Activated naive CD4-positive, alpha-beta T cell treated with anti-CD3 and anti-CD28 coated beads for 36 hours (primary cell): ENCODE measurements around the gene SLC39A11. TPM values are rescaled to one million over a fixed set of nuclear protein-coding genes. Genes with fewer than 3 reads are reported as not detected.

Source experiments
- CTCF ChIA-PET: fragments of 350-600 bp; sonication (Branson Sonifier 250); formaldehyde crosslinking; loops from one replicate; lab custom pipeline; 2021; ENCODE audit warnings: antibody characterized with exemption; lab: Charles Lee
- DNase-seq: peaks from one replicate; pipeline ENCODE4 v3.0.0-alpha.2; 2020
- H3K27ac Mint-ChIP-seq: one replicate; pipeline ENCODE4 v1.8.0; 2021; ENCODE audit warnings: mild to moderate bottlenecking, mixed read lengths
- H3K27me3 Mint-ChIP-seq: one replicate; pipeline ENCODE4 v1.8.0; 2021; ENCODE audit warnings: low read depth, mixed read lengths
- H3K36me3 Mint-ChIP-seq: one replicate; pipeline ENCODE4 v1.8.0; 2021; ENCODE audit warnings: low read depth, mixed read lengths
- H3K4me1 Mint-ChIP-seq: one replicate; pipeline ENCODE4 v1.8.0; 2021; ENCODE audit warnings: low read depth, mixed read lengths
- H3K4me3 Mint-ChIP-seq: one replicate; pipeline ENCODE4 v1.8.0; 2021; ENCODE audit warnings: mild to moderate bottlenecking, moderate library complexity, mixed read lengths
- H3K9me3 Mint-ChIP-seq: one replicate; pipeline ENCODE4 v1.8.0; 2021; ENCODE audit warnings: mixed read lengths
- intact Hi-C: fragments of 100-400 bp; cut with micrococcal nuclease; formaldehyde crosslinking; loops from one replicate; pipeline ENCODE4 v1.15.1; 2023
- total RNA-seq, 2 experiments: library from RNA; stranded (reverse); gene quantifications; one replicate each; pipeline ENCODE4 v1.2.3, GENCODE V29; 2021

The SLC39A11 gene
- total RNA-seq, 2 experiments from 2014 or later = 14.0 to 16.4 TPM

DNA sequence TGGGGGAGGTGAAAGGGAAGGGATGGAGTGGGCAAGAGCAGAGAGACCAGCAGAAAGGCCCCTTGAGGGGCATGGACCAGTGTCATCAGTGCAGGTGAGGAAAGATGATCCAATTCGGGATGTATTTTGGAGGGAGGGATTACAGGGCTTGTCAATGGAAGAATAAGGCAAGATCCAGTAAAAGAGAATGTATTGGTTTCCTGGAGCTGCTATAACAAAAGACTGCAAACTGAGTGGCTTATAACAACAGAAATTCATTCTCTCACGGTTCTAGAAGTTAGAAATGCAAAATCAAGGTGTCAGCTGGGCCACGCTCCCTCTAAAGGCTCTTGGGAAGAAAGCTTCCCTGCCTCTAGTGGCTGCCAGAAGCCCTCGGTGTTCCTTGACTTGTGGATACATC, 41.7 kb downstream of the SLC39A11 start:
- Mint-ChIP-seq H3K4me3 (no peak overlapping the region), H3K27me3 (no peaks in the 10 kb centered on the region), H3K4me1 (peaks cover 3% of the 10 kb centered on the region), H3K36me3 (peaks cover 27% of the 10 kb centered on the region), H3K9me3 (no peaks in the 10 kb centered on the region), H3K27ac (no peak overlapping the region)
- CTCF ChIA-PET = interaction anchor here (0.7 kb wide), 1 partner anchor 130 kb away, joined by 3 read pairs; no protein-coding TSS in a partner anchor
- intact Hi-C loops = no loop called here
- no peak for DNase-seq

DNA sequence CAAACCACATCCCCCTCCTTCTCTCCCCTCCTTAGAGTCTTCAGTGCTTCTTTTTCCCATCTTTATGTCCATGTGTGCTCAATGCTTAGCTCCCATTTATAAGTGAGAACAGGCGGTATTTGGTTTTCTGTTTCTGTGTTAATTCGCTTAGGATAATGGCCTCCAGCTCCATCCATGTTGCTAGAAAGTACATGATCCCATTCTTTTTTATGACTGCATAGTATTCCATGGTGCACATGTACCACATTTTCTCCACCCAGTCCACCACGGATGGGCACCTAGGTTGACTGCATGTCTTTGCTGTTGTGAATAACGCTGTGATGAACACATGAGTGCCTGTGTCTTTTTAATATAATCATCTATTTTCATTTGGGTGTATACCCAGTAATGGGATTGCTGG, 44.3 kb downstream of the SLC39A11 start:
- H3K4me1 Mint-ChIP-seq = peaks cover 3% of the 10 kb centered on the region
- intact Hi-C loops = no loop called here
- CTCF ChIA-PET = no interaction called here
- no peaks in the 10 kb centered on the region for H3K9me3 Mint-ChIP-seq
- no peak for DNase-seq
- H3K36me3 Mint-ChIP-seq = peaks cover 28% of the 10 kb centered on the region
- no peak overlapping the region for H3K27ac Mint-ChIP-seq
- H3K4me3 Mint-ChIP-seq = no peak overlapping the region
- H3K27me3 Mint-ChIP-seq = no peaks in the 10 kb centered on the region

DNA sequence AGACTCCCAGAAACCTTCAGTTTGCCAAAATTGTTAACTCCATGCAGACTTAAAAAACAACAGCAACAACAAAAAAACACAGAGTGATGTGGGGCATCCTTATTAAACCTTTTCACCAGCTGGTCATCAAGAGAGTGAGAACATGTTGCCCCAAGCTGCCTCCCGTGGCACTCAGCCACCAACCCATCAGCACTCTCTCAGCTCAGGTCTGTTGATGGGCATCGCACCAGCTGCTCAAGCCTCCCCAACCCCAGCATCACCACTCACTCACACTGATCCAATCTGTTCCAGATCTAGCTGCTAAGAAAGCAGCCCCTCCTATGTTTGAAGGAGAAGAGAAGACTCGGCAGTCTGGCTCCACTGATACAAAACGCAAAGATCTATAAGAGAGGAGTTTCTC, 46.8 kb downstream of the SLC39A11 start:
- Mint-ChIP-seq H3K4me1 (no peaks in the 10 kb centered on the region), H3K27ac (no peak overlapping the region), H3K4me3 (no peak overlapping the region), H3K27me3 (no peaks in the 10 kb centered on the region), H3K9me3 (peaks cover 9% of the 10 kb centered on the region), H3K36me3 (peaks cover 34% of the 10 kb centered on the region)
- CTCF ChIA-PET = no interaction called here
- intact Hi-C loops = no loop called here
- no peak for DNase-seq

DNA sequence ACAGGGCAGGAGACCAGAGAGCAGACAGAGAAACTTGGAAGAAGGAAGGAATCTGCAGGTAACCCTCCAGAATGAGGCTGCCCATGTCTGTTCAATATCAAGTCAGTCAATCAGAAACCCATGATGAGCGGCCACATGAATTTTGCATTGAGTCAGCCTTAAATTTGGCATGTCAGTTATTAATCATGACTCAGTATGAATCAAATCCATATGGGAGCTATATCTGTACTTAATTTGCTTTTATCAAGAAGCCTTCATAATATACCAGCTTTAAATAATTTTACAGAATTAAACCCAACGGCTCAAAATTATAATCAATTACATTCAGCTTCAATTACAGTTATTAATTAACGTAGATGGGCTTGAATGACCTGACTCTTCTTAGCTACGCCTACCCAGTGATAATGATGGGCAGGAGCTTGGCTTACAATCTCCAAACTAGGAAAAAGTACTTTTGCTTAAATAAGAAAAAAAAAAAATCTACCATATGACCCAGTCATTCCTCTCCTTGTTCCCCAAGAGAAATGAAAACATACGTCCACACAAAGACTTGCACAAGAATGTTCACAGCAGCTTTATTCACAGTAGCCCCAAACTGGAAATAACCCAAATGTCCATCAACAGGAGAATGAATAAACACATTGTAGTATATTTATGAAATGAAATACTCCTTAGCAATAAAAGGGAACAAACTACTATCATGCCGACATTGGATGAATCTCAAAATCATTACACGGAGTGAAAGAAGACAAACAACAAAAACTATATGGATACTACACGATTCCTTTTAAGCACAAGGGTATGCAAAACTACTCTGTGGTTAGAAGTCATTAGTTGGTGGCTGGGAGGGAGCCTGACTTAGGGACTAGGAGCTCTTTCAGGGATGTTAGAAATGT, 48.6 kb downstream of the SLC39A11 start:
- CTCF ChIA-PET = no interaction called here
- H3K9me3 Mint-ChIP-seq = peaks cover 11% of the 10 kb centered on the region
- DNase-seq = no peak
- H3K4me1 Mint-ChIP-seq = no peaks in the 10 kb centered on the region
- H3K27ac Mint-ChIP-seq = no peak overlapping the region
- intact Hi-C loops = no loop called here
- peaks cover 25% of the 10 kb centered on the region for H3K36me3 Mint-ChIP-seq
- H3K27me3 Mint-ChIP-seq = no peaks in the 10 kb centered on the region
- H3K4me3 Mint-ChIP-seq = no peak overlapping the region

DNA sequence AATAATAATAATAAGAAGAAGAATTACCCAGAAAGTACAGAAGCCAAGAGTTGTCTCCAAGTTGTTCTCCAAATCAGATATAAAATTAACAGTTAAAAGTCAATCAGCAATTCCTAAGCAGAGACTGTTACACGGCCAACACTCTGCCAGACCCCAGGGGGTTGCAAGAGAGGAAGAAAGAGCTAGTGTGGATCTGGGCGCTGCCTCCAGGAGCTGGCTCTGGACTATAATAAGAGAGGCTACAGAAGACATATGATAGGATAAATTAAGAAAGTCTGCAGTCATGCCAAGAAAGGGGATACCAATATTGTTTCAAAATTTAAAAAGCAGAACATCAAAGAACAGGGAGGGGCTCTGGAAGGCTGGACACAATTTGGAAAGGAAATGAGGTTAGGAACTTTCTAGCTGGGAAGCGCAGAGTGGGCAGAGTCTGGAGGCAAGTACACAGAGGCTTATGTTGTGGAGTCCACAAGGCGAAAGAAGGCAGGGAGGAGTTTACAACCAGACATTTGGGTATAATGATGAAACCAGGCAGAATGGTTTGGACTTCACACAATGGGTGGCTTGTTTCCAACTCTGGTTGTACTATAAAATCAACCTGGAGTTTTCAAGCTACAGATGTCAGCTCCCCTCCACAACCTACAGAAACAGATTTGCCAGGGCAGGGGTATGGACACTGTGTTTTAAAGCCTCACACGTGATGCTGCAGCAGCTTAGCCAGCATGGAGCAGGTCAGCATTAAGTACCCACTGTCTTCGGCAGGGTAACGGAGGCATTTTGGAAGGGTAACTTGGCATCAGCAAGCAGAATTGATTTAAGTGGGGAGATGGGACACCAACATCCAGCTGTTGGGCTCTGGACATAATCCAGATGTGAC, 49.4 kb downstream of the SLC39A11 start:
- H3K4me3 Mint-ChIP-seq = no peak overlapping the region
- no peaks in the 10 kb centered on the region for H3K27me3 Mint-ChIP-seq
- H3K36me3 Mint-ChIP-seq = peaks cover 27% of the 10 kb centered on the region
- intact Hi-C loops = no loop called here
- H3K27ac Mint-ChIP-seq = no peak overlapping the region
- peaks cover 11% of the 10 kb centered on the region for H3K9me3 Mint-ChIP-seq
- no peaks in the 10 kb centered on the region for H3K4me1 Mint-ChIP-seq
- CTCF ChIA-PET = interaction anchor here (0.6 kb wide), 1 partner anchor 11 kb away, joined by 3 read pairs; no protein-coding TSS in a partner anchor
- no peak for DNase-seq

DNA sequence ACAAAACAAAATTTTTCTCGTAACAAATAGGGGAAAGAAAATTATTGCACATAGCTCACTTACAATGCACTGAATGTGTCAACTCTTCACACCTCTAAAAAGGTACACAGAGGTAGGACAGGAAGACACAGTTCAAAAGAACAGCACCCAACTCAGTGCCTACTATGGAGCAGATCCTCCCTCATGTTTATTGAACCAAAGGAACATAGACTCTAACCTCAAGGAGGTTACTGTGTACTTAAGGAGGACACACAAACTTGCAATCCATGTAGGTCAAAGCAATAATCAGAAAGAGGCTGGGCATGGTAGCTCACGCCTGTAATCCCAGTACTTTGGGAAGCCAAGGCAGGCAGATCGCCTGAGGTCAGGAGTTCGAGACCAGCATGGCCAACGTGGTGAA, 50.3 kb downstream of the SLC39A11 start:
- CTCF ChIA-PET = no interaction called here
- intact Hi-C loops = no loop called here
- Mint-ChIP-seq H3K4me3 (no peak overlapping the region), H3K27ac (no peak overlapping the region), H3K27me3 (no peaks in the 10 kb centered on the region), H3K36me3 (peaks cover 29% of the 10 kb centered on the region), H3K9me3 (peaks cover 11% of the 10 kb centered on the region), H3K4me1 (no peaks in the 10 kb centered on the region)
- DNase-seq = no peak

DNA sequence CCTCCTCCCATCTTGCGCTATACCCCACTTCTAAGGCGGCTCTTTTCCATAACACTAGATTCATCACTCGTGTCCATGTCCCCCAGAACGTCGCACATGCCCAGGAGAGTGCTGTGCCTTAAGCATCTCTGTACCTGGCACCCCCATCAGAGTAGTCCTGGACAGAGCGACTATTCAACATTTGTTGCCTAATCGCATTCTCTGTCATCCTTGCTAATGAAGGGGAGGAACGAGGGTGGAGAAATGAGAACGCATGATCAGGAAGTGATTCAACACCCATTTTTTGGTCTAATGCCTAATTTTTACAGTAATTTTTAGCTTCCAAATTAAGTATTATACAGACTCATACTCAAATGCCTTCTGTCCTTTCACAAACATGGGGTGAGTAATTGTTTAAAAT, 53.2 kb downstream of the SLC39A11 start:
- Mint-ChIP-seq H3K4me3 (no peak overlapping the region), H3K36me3 (peaks cover 31% of the 10 kb centered on the region), H3K27me3 (no peaks in the 10 kb centered on the region), H3K4me1 (no peaks in the 10 kb centered on the region), H3K27ac (no peak overlapping the region), H3K9me3 (peaks cover 11% of the 10 kb centered on the region)
- CTCF ChIA-PET = no interaction called here
- no peak for DNase-seq
- intact Hi-C loops = no loop called here

DNA sequence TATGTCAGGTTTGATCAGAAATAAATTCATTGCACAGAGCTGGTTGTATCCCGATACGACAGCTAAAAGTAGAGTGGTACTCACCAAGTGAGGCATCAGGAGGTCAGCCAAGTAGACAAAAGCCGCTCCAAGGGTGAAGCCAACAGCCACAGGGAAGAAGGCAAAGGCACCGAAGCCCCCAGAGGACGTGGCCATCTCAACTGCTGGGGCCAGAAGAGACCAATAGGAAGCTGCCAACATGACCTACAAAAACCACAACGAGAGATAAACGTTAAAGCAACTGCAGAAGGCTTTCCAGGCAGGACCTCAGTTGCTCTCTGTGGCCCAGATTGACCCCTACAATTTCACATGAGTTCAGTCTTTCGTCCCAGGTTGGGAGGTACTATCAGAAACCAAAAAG, 61.0 kb downstream of the SLC39A11 start:
- Mint-ChIP-seq H3K9me3 (no peaks in the 10 kb centered on the region), H3K27me3 (no peaks in the 10 kb centered on the region), H3K4me3 (no peak overlapping the region), H3K4me1 (no peaks in the 10 kb centered on the region), H3K27ac (no peak overlapping the region), H3K36me3 (peaks cover 38% of the 10 kb centered on the region)
- intact Hi-C loops = no loop called here
- CTCF ChIA-PET = no interaction called here
- DNase-seq = no peak

DNA sequence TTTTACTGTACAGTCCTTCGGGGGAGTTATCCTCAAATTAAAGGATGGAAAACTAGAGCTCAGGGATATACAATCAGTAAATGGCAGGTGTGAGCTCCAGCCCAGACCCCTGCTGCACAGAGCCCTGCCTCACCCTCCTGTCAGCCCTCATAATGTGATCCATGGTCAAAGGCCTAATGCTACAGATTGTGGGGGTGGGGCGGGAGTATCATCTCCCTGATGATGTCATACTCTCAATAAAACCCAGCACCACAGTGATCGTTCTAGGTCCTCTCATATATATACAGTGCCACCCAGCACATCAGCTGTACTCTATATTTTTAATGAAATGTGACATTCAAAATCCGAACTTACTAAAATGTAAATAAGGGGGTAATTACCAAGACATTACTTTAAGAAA, 61.5 kb downstream of the SLC39A11 start:
- H3K4me1 Mint-ChIP-seq = no peaks in the 10 kb centered on the region
- intact Hi-C loops = no loop called here
- H3K27ac Mint-ChIP-seq = no peak overlapping the region
- peaks cover 39% of the 10 kb centered on the region for H3K36me3 Mint-ChIP-seq
- no peak overlapping the region for H3K4me3 Mint-ChIP-seq
- H3K27me3 Mint-ChIP-seq = no peaks in the 10 kb centered on the region
- no peak for DNase-seq
- CTCF ChIA-PET = no interaction called here
- H3K9me3 Mint-ChIP-seq = no peaks in the 10 kb centered on the region

DNA sequence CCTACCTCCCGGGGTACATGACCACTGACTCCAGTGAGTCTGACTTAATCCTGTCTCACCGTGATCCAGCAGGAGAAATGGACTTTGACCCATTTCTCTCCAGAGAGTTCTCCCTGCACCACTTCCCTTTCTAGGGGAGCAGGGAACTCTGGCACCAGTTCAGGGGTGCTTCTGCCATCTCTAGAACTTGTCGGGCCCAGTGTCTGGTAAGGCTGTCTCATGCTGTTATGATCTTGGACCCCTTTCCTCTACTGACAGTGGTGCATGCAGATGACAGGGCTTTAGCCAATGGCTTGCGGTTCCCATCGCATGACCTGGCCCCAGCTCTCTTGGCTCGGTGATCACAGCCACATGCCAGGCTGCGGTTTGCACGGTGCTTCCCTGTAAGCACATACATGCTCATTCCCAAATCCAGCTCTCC, 62.0 kb downstream of the SLC39A11 start:
- Mint-ChIP-seq H3K36me3 (peaks cover 41% of the 10 kb centered on the region), H3K4me1 (no peaks in the 10 kb centered on the region), H3K27me3 (no peaks in the 10 kb centered on the region), H3K9me3 (no peaks in the 10 kb centered on the region), H3K4me3 (no peak overlapping the region), H3K27ac (no peak overlapping the region)
- DNase-seq = no peak
- intact Hi-C loops = no loop called here
- CTCF ChIA-PET = no interaction called here

DNA sequence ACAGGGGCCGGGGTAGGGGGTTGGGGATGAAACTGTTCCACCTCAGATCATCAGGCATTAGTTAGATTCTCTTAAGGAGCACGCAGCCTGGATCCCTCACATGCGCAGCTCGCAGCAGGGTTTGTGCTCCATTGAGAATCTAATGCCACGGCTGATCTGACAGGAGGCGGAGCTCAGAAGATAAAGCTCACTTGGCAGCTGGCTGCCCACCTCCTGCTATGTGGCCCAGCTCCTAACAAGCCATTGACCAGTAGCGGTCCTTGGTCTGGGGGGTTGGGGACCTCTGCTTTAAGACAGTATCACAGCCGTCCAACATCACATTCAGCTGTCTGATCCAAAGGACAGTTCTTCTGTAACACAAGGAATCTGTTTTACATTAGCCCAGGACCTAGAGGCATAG, 62.5 kb downstream of the SLC39A11 start:
- Mint-ChIP-seq H3K27me3 (no peaks in the 10 kb centered on the region), H3K27ac (no peak overlapping the region), H3K4me3 (no peak overlapping the region), H3K9me3 (no peaks in the 10 kb centered on the region), H3K36me3 (peaks cover 41% of the 10 kb centered on the region), H3K4me1 (no peaks in the 10 kb centered on the region)
- intact Hi-C loops = no loop called here
- DNase-seq = no peak
- CTCF ChIA-PET = no interaction called here

DNA sequence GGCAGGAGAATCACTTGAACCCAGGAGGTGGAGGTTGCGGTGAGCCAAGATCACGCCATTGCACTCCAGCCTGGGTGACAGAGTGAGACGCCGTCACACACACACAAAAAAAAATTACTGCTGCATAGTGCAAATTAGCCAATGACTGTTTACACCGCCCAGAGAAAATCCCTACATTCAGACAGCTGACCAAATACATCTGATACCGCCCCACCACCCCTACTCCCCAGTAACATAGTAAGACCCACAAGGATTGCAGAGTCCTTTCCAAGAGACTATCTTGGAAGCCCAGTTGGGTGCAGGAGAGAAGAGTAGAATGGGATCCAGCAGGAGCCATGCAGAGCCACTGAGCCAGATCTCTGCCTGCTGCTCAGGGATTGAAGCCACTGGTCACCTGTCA, 63.5 kb downstream of the SLC39A11 start:
- Mint-ChIP-seq H3K27me3 (no peaks in the 10 kb centered on the region), H3K36me3 (peaks cover 47% of the 10 kb centered on the region), H3K27ac (no peak overlapping the region), H3K4me3 (no peak overlapping the region), H3K4me1 (no peaks in the 10 kb centered on the region), H3K9me3 (no peaks in the 10 kb centered on the region)
- CTCF ChIA-PET = no interaction called here
- intact Hi-C loops = no loop called here
- no peak for DNase-seq
